D341Med (cell line): ENCODE measurements around the gene HS6ST1.

Source experiments
- DNase-seq: peaks from one replicate; pipeline ENCODE4 v3.0.0; 2012; ENCODE audit warnings: low spot score

The HS6ST1 gene

GRCh38 chr2:128310094-128310716, 8.5 kb downstream of the HS6ST1 start:
- DNase-seq = no peak

- DNase-seq = no peak
Measured at GRCh38 chr2:128309280-128310093, 9.2 kb downstream of the HS6ST1 start.

GRCh38 chr2:128308889-128309279, 9.8 kb downstream of the HS6ST1 start:
- DNase-seq = no peak

- DNase-seq = no peak
Measured at GRCh38 chr2:128308284-128308731, 10.4 kb downstream of the HS6ST1 start.

- DNase-seq = no peak
Measured at GRCh38 chr2:128307595-128307994, 11.1 kb downstream of the HS6ST1 start.

GRCh38 chr2:128306931-128307460, 11.7 kb downstream of the HS6ST1 start:
- no peak for DNase-seq

- peak; percentile 78 for DNase-seq
Measured at GRCh38 chr2:128306081-128306930, 12.4 kb downstream of the HS6ST1 start.

- peak; percentile 86 for DNase-seq
Measured at GRCh38 chr2:128305555-128306080, 13.1 kb downstream of the HS6ST1 start.

- DNase-seq = peak; percentile 57
Measured at GRCh38 chr2:128304715-128305554, 13.7 kb downstream of the HS6ST1 start.

- DNase-seq = no peak
Measured at GRCh38 chr2:128304330-128304714, 14.3 kb downstream of the HS6ST1 start.

GRCh38 chr2:128303911-128304310, 14.8 kb downstream of the HS6ST1 start:
- no peak for DNase-seq

- DNase-seq = no peak
Measured at GRCh38 chr2:128303095-128303791, 15.4 kb downstream of the HS6ST1 start.

- DNase-seq = no peak
Measured at GRCh38 chr2:128302744-128303067, 16.0 kb downstream of the HS6ST1 start.

GRCh38 chr2:128302011-128302743, 16.5 kb downstream of the HS6ST1 start:
- DNase-seq = no peak

GRCh38 chr2:128301501-128301966, 17.1 kb downstream of the HS6ST1 start:
- no peak for DNase-seq

- DNase-seq = no peak
Measured at GRCh38 chr2:128301021-128301420, 17.6 kb downstream of the HS6ST1 start.

GRCh38 chr2:128300151-128301020, 18.3 kb downstream of the HS6ST1 start:
- DNase-seq = peak; percentile 60

- DNase-seq = no peak
Measured at GRCh38 chr2:128299628-128300027, 19.0 kb downstream of the HS6ST1 start.
